GM18499 (cell line): ENCODE results near the gene DSCAML1.

Experiments
- ATAC-seq: cut with Tn5 transposase; IDR thresholded peaks from one replicate; pipeline ENCODE4 v1.9.1; 2021; ENCODE audit warnings: moderate number of reproducible peaks; ENCODE audit not compliant: insufficient read depth, unreplicated experiment

The DSCAML1 gene

DNA sequence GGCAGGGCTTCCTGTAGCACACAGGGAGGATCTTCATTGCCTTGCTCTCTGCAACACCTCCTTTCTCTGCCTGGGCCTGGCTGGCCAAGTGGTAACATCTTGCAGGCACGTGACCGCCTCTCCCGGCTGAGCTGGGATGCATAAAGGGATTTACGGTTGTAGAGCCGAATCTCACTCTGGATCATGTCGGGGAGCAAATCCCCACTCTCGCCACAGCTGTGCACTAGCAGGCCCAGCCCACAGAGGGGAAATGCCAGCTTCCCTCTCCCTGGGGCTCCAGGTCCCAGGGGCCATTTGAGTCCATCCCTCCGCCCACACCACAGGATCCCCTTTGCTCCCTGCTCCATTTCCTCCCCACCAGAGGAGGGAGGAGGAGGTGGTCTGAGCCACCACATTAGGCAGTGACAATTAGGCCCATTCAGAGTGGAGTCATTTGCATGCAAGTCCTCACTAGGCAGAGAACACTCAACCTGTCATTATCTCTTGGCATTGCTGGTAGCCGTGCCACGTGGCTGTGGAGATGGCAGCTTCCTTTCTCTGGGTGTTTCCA lies 196.7 kb downstream of the DSCAML1 start:
- ATAC-seq = no peak

DNA sequence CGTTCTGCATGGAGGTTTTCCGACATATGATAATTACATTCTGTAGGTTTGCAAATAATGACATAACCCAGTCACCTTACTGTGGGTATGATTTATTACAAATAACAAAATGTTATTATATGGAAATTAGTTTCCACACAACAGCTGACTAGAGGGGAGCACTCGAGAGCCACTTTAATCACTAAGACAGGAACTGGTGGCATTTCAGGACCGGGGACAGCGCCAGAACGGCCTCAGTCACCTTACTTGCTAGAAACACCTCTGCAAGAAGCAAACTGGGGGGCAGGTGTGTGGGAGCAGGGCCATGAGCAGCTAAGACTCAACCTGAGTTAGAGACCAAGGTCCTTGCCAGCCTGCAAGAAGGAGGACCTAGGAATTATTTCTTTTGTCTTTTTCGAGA lies 199.9 kb downstream of the DSCAML1 start:
- no peak for ATAC-seq

DNA sequence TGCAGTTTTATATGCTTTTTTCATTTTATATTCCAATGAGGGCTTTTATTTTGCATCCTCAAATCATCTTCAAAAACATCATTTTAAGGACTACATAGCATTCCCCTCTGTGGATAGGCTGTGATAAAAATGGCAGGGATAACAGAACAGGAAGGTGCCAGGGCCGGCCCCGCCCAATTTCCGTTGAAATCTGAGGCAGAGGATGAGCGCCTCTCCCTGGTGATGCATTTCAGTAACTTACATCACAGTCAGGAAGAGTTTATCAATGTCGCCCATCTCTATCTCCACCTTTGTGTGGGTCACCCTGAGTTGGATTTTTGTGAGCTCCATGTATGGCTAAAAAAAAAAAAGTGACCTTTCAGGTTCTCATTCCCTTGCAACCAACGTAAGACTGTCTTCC lies 201.6 kb downstream of the DSCAML1 start:
- no peak for ATAC-seq

DNA sequence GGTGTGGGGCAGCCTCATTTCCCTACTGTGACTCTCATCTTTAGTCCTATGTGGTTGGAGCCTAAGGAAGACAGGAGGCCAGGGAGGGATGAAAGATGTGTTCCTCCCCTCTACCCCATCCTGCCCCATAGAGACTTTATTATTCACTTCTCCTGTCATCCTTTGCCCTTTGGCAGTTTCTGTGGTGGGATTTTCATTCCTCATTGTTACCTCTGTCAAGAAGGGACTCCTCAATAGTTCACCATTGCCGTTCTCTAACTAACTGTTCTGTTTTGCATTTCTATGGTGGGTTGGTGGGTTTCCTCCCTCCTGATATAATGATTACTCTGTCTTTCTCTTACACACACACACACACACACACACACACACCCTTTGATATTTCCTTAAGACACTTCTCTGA lies 202.3 kb downstream of the DSCAML1 start:
- ATAC-seq = no peak

DNA sequence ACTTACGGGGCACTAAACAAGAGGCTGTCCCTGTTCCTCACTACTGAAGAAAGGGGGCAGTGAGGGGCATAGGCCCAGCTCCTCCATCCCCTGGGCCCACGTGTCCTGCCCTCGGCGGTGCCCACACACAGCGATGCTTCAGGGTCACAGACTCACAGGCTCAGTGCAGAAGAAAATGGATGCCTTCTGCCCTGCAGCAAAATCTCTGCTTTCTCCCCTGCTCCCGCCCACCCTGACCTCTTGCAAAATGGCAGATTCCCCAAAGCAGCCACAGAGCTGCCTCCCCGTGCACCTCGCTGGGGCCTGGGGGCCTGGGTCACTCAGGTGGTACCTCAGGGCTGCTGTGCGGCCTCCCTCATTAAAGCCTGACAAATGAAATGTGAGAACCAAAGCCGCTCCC lies 204.0 kb downstream of the DSCAML1 start:
- no peak for ATAC-seq

DNA sequence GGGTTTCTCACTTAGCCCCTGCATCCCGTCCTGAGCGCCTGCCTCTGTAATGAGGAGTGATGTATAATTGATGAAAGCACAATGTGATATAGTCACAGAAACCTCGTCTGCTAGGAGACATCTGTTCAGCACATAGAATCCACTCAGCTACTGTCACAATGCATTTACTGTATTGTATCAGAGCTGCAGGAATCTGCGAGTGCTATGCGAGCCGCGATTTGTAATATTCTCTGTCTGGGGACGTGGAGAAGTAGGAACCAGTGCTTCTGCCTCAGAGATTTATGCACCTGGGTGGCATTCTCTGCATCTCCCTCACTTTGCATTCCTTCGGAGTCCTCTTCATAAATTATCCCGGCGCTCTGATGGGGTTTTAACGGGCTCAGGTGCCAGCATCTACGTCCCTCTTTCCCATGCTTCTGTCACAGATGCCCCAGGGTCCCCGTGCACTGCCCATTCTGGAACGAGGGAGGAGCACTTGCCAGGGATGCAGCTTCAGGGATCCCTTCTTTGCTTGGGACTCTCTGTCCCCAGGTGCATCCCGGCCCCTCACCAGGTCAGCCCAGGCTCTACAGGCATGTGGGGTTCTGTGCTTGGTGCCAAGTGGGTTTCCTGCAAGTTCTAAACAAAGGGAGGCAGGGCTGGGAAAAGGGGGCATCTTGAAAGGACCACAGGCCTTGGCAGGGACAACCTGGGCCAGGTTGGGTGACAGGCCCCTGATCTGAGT lies 205.5 kb downstream of the DSCAML1 start:
- ATAC-seq = no peak

DNA sequence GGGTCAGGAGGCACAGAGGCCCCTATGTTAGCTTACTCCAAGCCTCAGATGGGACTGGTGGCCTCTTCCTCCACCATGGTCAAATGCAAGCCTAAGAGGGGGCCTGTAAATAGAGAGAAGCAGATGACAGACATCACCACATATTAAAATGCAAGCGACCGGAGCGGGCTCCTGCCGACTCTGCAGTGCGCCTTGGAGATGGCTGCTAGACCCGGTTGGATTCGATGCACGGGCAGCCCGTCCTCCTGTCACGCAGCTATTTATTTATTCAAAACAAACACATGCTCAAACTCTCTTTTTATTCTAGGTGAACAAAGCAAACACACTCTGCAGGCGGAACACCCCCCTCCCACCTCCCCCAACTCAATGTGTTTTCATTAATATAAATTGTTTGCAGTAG lies 208.0 kb downstream of the DSCAML1 start:
- ATAC-seq = no peak

DNA sequence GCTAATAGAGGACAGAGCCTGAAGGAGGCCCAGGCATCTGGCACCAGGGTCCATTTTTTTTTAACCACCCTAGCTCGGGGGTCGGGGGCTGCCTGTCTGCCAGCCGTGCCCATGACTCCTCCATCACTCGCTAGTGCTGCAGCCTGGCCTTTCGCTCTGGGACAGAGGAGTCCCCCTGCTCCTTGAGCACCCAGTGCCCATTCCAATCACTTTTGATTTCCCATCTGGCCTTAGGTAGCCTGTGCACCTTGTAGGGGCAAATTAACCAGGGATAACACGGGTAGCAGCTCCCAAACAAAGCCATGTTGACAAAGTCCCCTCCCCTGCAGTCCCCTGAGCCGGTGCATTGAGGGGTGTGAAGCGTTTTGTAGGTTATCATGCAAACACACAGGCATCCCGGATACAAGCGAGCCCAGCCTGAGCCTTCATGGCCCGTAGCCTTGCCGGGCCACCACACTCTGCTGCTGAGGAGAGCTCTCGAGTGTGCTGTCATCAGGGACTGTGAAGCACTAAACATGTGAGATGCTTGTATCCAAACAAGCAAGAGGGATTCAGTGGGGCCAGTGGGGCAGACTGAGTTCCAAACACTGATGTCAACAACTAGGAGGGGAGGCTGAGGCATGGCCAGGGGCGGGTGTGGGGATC lies 208.7 kb downstream of the DSCAML1 start:
- no peak for ATAC-seq

DNA sequence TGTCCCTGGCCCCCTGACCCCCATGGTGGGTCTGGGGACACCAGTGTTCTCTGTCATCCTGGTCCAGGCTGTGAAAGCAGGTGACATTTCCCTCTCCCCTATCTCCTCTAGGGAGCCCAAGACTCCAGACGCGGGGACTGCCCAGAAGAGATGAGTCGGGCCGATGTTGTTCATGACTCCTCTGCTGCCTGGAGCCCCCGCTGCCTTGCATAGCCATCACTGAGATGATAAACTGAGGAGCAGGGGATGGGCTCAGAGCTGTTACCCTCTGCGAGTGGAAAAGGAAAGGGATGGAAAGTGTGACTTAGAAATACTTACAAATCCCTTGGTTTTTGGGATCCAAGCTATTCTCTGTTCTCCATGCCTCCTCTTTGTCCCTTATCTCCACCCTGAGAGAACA lies 209.6 kb downstream of the DSCAML1 start:
- ATAC-seq = no peak

DNA sequence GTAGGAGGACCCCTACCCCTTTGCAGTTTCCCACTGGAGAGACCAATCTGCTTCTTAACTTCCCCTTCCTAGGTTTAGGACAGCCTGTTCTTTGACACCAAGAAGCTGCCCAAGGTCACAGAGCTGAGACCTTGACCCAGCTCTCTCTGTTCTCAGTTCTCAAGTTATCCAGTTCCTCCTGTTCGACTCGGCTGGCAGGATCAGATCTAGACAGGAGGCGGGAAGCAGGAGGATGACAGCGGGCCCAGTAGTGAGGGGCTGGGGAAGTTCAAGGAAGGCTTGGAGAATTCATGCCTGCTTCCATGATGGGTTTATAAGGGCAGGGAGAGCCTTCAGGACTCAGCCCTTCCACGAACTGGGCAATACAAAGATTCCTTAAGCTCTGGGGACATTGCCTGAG lies 210.6 kb downstream of the DSCAML1 start:
- no peak for ATAC-seq

DNA sequence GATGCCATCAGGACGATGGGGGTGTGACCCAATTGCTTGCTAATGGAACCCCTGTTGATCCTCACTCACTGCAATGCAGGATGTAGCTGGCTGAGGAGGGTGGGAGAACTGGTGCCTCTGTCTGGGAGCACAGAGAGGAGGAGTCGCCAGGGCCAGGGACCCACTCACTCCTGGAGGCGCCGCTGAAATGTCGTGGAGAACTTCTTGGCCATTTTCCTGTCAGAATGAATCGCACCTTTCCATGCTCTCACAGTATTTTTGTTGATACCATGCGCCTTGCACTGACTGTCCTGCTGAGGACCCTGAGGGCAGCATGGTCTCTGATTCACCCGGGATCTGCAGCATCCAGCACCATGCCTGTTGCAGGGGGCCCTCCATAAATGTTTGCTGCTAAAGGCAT lies 211.4 kb downstream of the DSCAML1 start:
- no peak for ATAC-seq

DNA sequence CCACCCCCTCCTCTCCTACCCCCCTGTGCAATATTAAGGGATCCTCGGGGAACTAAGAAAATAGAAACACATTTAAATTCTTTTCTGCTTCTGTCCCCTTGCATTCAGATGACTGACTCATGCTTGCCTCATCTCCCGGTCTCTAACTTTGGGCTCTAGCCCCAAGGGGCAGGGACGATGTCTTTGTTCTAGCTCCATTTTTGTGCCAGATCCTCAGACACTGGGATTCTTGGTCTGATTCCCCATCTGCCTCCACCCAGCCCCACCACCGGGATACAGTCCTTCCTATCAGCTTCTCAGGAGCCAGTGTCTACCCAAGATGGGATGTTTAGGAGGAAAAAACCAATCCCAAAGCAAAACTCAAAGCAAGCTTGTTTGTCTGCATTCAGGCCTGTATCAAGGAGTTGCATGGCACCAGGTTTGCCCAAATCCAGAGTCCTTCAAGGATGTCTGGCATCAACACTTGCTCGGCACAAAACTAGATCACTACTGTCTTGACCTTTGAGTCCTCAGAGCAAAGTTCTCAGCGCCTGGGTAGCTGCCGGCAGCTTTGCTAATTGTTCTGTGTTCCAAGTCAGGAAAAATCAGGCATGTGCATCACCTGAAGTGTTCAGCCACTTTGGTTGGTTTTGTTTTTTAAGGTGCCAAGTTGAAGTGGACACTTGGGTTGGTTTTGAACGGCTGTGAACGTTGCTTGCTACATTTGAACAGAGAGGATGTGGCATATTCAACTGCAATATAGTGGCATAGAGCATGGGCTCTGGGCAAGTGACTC lies 212.8 kb downstream of the DSCAML1 start:
- ATAC-seq = no peak

DNA sequence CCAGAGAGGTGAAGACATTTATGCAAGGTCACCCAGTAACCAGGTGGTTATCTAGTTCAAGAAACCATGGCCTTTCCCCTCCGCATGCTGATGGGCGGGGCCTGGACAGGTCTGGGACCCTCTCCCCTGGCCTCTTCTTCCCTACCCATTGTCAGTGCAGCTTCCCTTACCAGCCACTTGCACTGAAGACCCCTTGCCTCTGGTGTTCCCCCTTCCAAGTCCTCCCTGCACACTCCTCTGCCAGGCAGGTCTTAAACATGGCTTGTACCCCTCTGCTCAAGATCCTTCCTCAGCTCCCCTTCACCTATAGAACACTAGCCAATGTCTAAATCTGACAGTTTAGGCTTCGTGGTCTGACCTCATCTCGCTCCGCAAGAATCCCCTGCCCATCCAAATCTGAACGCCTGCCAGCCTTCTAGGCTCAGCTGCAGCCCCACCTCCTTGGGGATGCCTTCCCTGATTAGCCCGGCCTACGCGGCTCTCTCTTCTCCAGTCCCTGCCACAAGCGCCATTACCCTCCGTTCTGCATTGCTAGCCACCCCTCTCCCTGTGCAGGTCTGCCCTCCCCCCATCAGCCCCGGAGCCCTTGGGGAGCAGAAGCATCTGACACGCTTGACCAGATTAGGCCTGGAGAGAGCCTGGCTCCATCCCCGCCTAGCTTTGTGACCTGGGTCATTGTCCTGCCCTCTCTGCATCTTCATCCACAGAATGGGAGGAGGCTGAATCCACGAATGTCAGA lies 213.8 kb downstream of the DSCAML1 start:
- no peak for ATAC-seq

DNA sequence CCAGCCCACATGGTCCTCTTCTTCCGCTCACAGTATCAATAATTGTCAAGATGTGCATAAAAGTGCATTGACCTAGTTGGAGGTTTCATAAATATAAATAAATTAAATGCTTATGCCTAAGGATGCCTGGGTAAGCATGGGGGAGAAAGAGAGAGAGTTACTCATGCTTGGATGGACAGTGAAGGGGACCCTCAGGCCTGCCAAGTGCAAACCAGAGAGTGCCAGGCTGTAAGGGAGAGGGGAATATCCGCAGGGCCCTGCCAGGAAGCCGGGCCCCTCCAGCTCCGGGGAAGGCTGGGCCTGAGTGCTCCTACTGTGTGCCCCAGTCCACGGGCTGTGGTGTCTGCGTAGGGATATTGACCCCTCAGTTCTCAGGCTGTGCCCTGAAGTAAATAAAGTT lies 214.6 kb downstream of the DSCAML1 start:
- ATAC-seq = no peak

DNA sequence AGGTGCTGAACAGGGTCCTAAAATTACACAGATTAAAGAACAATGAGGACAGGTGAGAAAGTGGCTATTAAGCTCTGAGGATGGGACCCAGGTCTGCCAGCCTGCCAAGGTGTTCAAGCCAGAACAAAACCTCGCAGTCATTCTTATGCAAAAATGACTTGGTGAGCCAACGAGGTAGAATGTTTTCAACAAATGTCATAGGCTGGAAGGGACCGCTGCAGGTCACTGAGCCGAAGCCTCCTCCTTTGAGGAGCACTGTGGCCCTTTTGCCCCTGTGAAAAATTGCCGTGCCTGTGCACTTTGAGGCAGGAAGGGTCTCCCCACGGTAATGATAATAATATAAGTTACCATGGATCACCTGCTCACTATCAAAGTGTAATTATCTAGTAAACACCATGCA lies 216.2 kb downstream of the DSCAML1 start:
- no peak for ATAC-seq

DNA sequence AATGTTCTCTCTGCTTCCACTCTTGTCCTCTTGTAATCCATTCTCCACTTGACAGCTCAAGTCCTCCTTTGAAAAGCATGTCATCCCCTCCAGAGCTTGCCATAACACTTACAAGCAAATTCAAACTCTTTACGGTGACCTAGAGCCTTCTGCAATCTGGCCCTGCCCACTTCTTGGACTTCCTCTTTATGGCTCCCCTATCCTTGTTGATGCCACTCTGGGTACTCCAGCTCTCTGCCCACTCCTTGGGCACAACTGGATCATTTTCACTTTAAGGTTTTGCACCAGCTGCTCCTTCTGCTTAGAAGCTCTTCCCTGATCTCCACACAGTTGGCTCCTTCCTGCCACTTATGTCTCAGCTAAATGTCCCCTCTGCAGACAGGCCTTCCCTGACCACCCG lies 217.9 kb downstream of the DSCAML1 start:
- no peak for ATAC-seq

DNA sequence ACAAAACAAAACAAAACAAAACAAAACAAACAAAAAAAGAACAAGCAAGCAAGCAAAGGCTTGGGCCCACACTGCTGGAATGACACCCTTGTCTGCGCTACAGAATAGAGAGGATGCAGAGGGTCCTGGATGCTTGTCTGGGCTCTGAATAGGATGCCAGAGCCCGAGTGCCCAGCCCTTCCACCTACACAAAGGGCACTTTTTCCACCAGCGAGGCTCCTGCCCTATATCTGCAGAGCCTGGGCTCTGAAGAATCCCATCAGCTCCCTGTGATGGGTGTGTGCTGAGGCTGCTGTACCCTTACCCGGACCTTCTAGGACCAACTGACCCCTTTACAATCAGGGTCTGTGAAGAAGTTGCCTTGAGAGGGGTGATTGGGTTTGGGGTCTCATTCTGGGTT lies 221.2 kb downstream of the DSCAML1 start:
- no peak for ATAC-seq

DNA sequence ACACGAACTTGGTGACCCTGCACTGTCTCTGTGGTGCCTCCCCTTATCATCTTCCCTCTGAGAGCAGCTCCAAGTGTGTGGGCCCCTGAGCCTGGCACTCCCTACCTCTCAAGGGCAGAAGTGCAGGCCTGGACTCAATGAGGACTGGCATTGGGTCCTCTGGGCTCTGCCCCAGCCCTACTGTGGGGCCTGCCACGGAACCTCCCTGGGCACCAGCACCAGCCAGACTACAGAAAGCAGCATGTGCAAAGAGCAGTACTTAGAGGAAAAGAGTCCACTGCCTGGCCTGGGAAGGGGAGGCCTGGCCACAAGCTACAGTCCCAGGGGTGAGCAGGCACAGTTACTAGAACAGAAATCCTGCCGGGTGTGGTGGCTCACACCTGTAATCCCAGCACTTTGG lies 222.5 kb downstream of the DSCAML1 start:
- ATAC-seq = no peak

DNA sequence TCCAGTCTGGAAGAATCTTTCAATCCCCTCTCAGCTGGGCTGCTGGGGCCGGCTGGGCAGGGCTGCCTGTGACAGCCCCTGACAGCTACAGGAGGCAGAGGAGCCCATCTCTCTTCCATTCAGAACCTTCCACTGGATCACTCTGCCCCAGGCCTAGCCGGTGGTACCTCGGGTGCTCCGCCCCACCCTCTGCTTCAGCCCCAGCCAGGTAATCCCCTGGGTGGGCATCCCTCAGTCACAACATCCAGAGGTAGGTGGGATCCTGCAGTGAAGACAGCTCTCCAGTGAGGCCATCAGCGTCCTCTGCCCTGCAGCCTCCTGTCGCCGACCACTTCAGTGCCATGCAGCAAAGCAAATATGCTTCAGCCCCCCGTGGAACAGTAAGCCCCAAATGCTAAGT lies 223.7 kb downstream of the DSCAML1 start:
- no peak for ATAC-seq

DNA sequence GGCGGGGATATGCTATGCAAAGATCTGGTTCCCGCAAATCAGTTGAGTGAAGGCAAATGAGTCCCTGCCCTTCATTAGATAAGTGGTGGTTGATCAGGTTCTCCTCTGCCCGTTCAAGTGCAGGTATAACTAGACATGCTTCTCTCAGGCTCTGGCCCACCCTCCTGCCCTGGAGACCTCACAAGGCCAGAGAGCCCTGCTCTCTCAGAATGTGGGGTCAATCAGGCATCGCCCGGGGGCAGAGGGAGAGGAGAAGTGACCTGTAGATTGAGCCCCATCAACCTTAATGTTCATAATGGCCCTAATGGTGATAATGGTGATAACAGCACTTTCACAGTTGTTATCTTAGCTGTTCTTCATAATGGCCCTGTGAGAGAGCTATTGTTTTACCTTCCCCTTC lies 224.3 kb downstream of the DSCAML1 start:
- ATAC-seq = no peak

DNA sequence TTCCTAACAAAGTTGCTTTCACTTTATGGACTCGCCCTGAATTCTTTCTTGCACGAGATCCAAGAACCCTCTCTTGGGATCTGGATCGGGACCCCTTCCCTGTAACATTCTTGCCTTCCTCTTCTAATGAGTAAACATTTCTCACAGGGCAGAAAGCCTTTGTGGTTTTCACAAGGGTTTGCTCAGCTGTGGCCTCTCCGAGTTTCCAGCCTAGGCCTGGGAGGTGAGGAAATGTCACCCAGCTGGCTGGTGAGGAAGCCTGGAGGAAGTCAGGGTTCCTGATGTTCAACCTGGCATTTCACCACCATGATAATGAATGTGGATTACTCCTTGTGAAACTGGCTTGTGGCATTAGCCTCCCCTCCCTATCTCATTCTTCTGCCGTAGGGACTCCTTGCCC lies 224.9 kb downstream of the DSCAML1 start:
- ATAC-seq = no peak
